GM19239 (cell line): ENCODE measurements around the gene LAMP1.
"Not testable (repeated sequence)": the region's sequence is repeated elsewhere in the genome, so short reads cannot be mapped to it uniquely, and the experiment has no call there.

Experiments used
- DNase-seq: peaks from one replicate; pipeline ENCODE4 v3.0.0; 2011; ENCODE audit warnings: low spot score; ENCODE audit not compliant: insufficient read length
- FAIRE-seq: peaks from 2 replicates; lab custom pipeline; 2011; peaks lifted over from hg19 to GRCh38; lab: Jason Lieb, UNC

The LAMP1 gene

GRCh38 chr13:113293686-113294085 is 3.4 kb upstream of the LAMP1 start:
- DNase-seq, result no peak
- FAIRE-seq, result no peak

GRCh38 chr13:113295776-113296175 is 1.3 kb upstream of the LAMP1 start:
- FAIRE-seq, result no peak

GRCh38 chr13:113297370-113298042 is 467 bp downstream of the LAMP1 start:
- FAIRE-seq, result no peak
- DNase-seq, result peak; percentile 36

More at GRCh38 chr13:113295776-113296175, 1.3 kb upstream of the LAMP1 start:
- DNase-seq, result no peak

GRCh38 chr13:113298043-113298945 is 1.3 kb downstream of the LAMP1 start:
- DNase-seq, result no peak
- no peak for FAIRE-seq

GRCh38 chr13:113299951-113300350 is 2.9 kb downstream of the LAMP1 start:
- FAIRE-seq (peak; percentile 69), DNase-seq (no peak)

GRCh38 chr13:113302986-113303385 is 5.9 kb downstream of the LAMP1 start:
- FAIRE-seq (no peak), DNase-seq (no peak)

- DNase-seq (no peak), FAIRE-seq (no peak)
Observed at GRCh38 chr13:113304121-113304520, 7.1 kb downstream of the LAMP1 start.

GRCh38 chr13:113305208-113305607 is 8.2 kb downstream of the LAMP1 start:
- DNase-seq, result no peak
- no peak for FAIRE-seq

GRCh38 chr13:113307491-113307890 is 10.5 kb downstream of the LAMP1 start:
- FAIRE-seq, result no peak
- DNase-seq, result no peak

- FAIRE-seq (no peak), DNase-seq (no peak)
Observed at GRCh38 chr13:113309473-113309872, 12.4 kb downstream of the LAMP1 start.

- not testable (repeated sequence) for FAIRE-seq, DNase-seq
Observed at GRCh38 chr13:113314112-113314511, 17.1 kb downstream of the LAMP1 start.

- not testable (repeated sequence) for FAIRE-seq
Observed at GRCh38 chr13:113314895-113315470, 17.9 kb downstream of the LAMP1 start.

GRCh38 chr13:113315992-113316391 is 19.0 kb downstream of the LAMP1 start:
- no peak for DNase-seq
- no peak for FAIRE-seq

More at GRCh38 chr13:113314895-113315470, 17.9 kb downstream of the LAMP1 start:
- DNase-seq, result not testable (repeated sequence)

GRCh38 chr13:113317031-113317430 is 20.0 kb downstream of the LAMP1 start:
- DNase-seq (no peak), FAIRE-seq (no peak)

- DNase-seq, result no peak
- no peak for FAIRE-seq
Observed at GRCh38 chr13:113318956-113319355, 21.9 kb downstream of the LAMP1 start.

GRCh38 chr13:113319371-113319770 is 22.3 kb downstream of the LAMP1 start:
- DNase-seq (no peak), FAIRE-seq (no peak)

GRCh38 chr13:113320226-113320875 is 23.3 kb downstream of the LAMP1 start:
- DNase-seq, result no peak
- FAIRE-seq, result no peak

GRCh38 chr13:113321546-113321945 is 24.5 kb downstream of the LAMP1 start:
- FAIRE-seq, result no peak

GRCh38 chr13:113322043-113322461 is 25.0 kb downstream of the LAMP1 start:
- DNase-seq, result no peak
- FAIRE-seq, result no peak

More at GRCh38 chr13:113321546-113321945, 24.5 kb downstream of the LAMP1 start:
- no peak for DNase-seq

- DNase-seq (no peak), FAIRE-seq (no peak)
Observed at GRCh38 chr13:113322890-113323651, 26.0 kb downstream of the LAMP1 start.
